NCI-H1930 (cell line): ENCODE data around the gene TLE4.
"Not testable (repeated sequence)": the region's sequence is repeated elsewhere in the genome, so short reads cannot be mapped to it uniquely, and the experiment has no call there.

Experiments
- DNase-seq, 2 experiments: peaks; one replicate each; lab custom pipeline; 2025; lab: John Stamatoyannopoulos, UW

Gene TLE4

GRCh38 chr9:79571309-79572031 is at the start of gene TLE4:
Gene TLE4 (plus strand): TSS chr9:79571965. CDS start chr9:79572791, 826 bp downstream.
- DNase-seq, result peak; percentile 99

- DNase-seq, result no peak
Observed at GRCh38 chr9:79522793-79523192, 49.0 kb upstream of the TLE4 start.

GRCh38 chr9:79524266-79524665 is 47.5 kb upstream of the TLE4 start:
- DNase-seq, result no peak

- DNase-seq, result no peak
Observed at GRCh38 chr9:79526149-79526672, 45.6 kb upstream of the TLE4 start.

GRCh38 chr9:79535534-79535933 is 36.2 kb upstream of the TLE4 start:
- DNase-seq, result no peak

- no peak for DNase-seq
Observed at GRCh38 chr9:79537838-79538237, 33.9 kb upstream of the TLE4 start.

- no peak for DNase-seq
Observed at GRCh38 chr9:79542735-79543620, 28.8 kb upstream of the TLE4 start.

GRCh38 chr9:79544375-79544774 is 27.4 kb upstream of the TLE4 start:
- not testable (repeated sequence) for DNase-seq

- DNase-seq, result no peak
Observed at GRCh38 chr9:79551586-79551985, 20.2 kb upstream of the TLE4 start.

- DNase-seq, result no peak
Observed at GRCh38 chr9:79551994-79552393, 19.8 kb upstream of the TLE4 start.

- no peak for DNase-seq
Observed at GRCh38 chr9:79555474-79556089, 16.2 kb upstream of the TLE4 start.

GRCh38 chr9:79559495-79560181 is 12.1 kb upstream of the TLE4 start:
- no peak for DNase-seq

GRCh38 chr9:79562749-79563386 is 8.9 kb upstream of the TLE4 start:
- DNase-seq, result no peak

- no peak for DNase-seq
Observed at GRCh38 chr9:79564105-79564504, 7.7 kb upstream of the TLE4 start.

GRCh38 chr9:79565245-79565644 is 6.5 kb upstream of the TLE4 start:
- DNase-seq, result no peak

- DNase-seq, result no peak
Observed at GRCh38 chr9:79567671-79568098, 4.1 kb upstream of the TLE4 start.

GRCh38 chr9:79568337-79569101 is 3.2 kb upstream of the TLE4 start:
- no peak for DNase-seq

GRCh38 chr9:79569814-79570447 is 1.8 kb upstream of the TLE4 start:
- no peak for DNase-seq

- peak in 1 of 2 experiments; percentile 59 for DNase-seq
Observed at GRCh38 chr9:79570448-79571308, 1.1 kb upstream of the TLE4 start.
